Measurements from ENCODE around the gene FHIP2A.

The FHIP2A gene

GRCh38 chr10:114857922-114858629, 36.5 kb downstream of the FHIP2A start:
- Histone ChIP-seq H3K9ac (ENCODE audit: insufficient read length, low read depth) (no peak overlapping the region), H3K4me1 (ENCODE audit: insufficient read depth, insufficient read length) (no peaks in the 10 kb centered on the region), H3K36me3 (ENCODE audit: insufficient read depth, insufficient read length, low read length) (peaks cover 31% of the 10 kb centered on the region), H3K9me3 (ENCODE audit: insufficient read depth, low read length) (no peaks in the 10 kb centered on the region), H3K27me3 (ENCODE audit: insufficient read depth, insufficient read length) (no peaks in the 10 kb centered on the region), H3K4me3 (ENCODE audit: insufficient read length, low read depth) (no peak overlapping the region)
- DNase-seq (ENCODE audit: low read depth, low spot score) = no peak
- TF ChIP-seq SUZ12 (IDR thresholded peaks at IDR 0.05; ENCODE audit: extremely low read depth, insufficient read depth, insufficient read length) (no peak), ZNF274 (IDR thresholded peaks at IDR 0.05; ENCODE audit: low read depth, low read length) (no peak), YY1 (IDR thresholded peaks at IDR 0.05; ENCODE audit: insufficient read depth, insufficient read length) (no peak)

DNA sequence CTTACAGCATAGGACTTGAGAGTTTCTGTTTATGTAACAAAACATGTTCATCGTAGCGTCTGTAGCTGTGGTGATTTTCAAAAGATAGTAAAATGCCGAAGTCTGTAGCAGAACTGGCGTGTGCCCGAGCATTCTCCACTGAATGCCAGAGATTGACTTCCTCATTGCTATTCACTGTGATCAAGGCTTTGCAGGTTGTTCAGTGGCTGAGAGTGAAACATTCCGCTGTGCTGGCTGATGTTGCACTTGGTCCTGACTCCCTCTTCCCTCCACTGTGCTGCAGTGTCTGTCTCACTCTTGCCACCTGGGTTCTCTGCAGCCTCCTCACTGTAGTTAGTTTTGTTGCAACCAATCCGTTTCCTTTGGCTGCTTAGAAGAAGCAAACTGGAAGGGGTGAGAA, 37.6 kb downstream of the FHIP2A start:
- H3K27me3 ChIP-seq (ENCODE audit: insufficient read depth, insufficient read length) = no peaks in the 10 kb centered on the region
- no peak overlapping the region for H3K4me3 ChIP-seq (ENCODE audit: insufficient read length, low read depth)
- no peaks in the 10 kb centered on the region for H3K9me3 ChIP-seq (ENCODE audit: insufficient read depth, low read length)
- H3K4me1 ChIP-seq (ENCODE audit: insufficient read depth, insufficient read length) = no peaks in the 10 kb centered on the region
- H3K36me3 ChIP-seq (ENCODE audit: insufficient read depth, insufficient read length, low read length) = peaks cover 35% of the 10 kb centered on the region
- DNase-seq (ENCODE audit: low read depth, low spot score) = no peak
- TF ChIP-seq SUZ12 (IDR thresholded peaks at IDR 0.05; ENCODE audit: extremely low read depth, insufficient read depth, insufficient read length) (no peak), ZNF274 (IDR thresholded peaks at IDR 0.05; ENCODE audit: low read depth, low read length) (no peak), YY1 (IDR thresholded peaks at IDR 0.05; ENCODE audit: insufficient read depth, insufficient read length) (no peak)
- H3K9ac ChIP-seq (ENCODE audit: insufficient read length, low read depth) = no peak overlapping the region

DNA sequence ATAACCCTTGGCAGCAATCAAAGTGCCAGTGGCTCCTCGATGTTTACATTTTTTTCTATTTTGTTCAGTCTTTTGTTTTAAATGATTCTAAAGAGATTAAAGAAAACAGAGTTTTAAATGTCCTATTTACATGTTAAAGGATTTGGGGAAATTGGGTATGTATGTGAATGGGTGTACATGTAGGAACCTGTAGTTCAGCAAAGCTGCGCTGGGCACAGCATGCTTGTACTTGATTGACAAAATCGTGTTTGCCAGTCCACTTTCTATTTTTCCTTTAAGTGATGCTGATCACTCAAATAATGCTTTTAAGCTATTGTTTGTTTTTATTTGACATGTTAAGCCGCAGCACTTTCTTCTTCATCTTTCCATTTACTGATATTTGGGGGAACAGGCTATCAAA, 40.9 kb downstream of the FHIP2A start:
- no peaks in the 10 kb centered on the region for H3K9me3 ChIP-seq (ENCODE audit: insufficient read depth, low read length)
- peaks cover 31% of the 10 kb centered on the region for H3K36me3 ChIP-seq (ENCODE audit: insufficient read depth, insufficient read length, low read length)
- H3K4me3 ChIP-seq (ENCODE audit: insufficient read length, low read depth) = no peak overlapping the region
- no peak overlapping the region for H3K9ac ChIP-seq (ENCODE audit: insufficient read length, low read depth)
- H3K27me3 ChIP-seq (ENCODE audit: insufficient read depth, insufficient read length) = no peaks in the 10 kb centered on the region
- no peaks in the 10 kb centered on the region for H3K4me1 ChIP-seq (ENCODE audit: insufficient read depth, insufficient read length)
- no peak for DNase-seq (ENCODE audit: low read depth, low spot score)
- TF ChIP-seq SUZ12 (IDR thresholded peaks at IDR 0.05; ENCODE audit: extremely low read depth, insufficient read depth, insufficient read length) (no peak), ZNF274 (IDR thresholded peaks at IDR 0.05; ENCODE audit: low read depth, low read length) (no peak), YY1 (IDR thresholded peaks at IDR 0.05; ENCODE audit: insufficient read depth, insufficient read length) (no peak)

GRCh38 chr10:114867365-114867764, 45.8 kb downstream of the FHIP2A start:
- Histone ChIP-seq H3K4me1 (ENCODE audit: insufficient read depth, insufficient read length) (no peaks in the 10 kb centered on the region), H3K9me3 (ENCODE audit: insufficient read depth, low read length) (no peaks in the 10 kb centered on the region), H3K36me3 (ENCODE audit: insufficient read depth, insufficient read length, low read length) (peaks cover 9% of the 10 kb centered on the region), H3K9ac (ENCODE audit: insufficient read length, low read depth) (no peak overlapping the region), H3K4me3 (ENCODE audit: insufficient read length, low read depth) (no peak overlapping the region), H3K27me3 (ENCODE audit: insufficient read depth, insufficient read length) (no peaks in the 10 kb centered on the region)
- DNase-seq (ENCODE audit: low read depth, low spot score) = no peak
- no peak for TF ChIP-seq ZNF274 (IDR thresholded peaks at IDR 0.05; ENCODE audit: low read depth, low read length)
- no peak for TF ChIP-seq YY1 (IDR thresholded peaks at IDR 0.05; ENCODE audit: insufficient read depth, insufficient read length)
- TF ChIP-seq SUZ12 (IDR thresholded peaks at IDR 0.05; ENCODE audit: extremely low read depth, insufficient read depth, insufficient read length) = no peak

DNA sequence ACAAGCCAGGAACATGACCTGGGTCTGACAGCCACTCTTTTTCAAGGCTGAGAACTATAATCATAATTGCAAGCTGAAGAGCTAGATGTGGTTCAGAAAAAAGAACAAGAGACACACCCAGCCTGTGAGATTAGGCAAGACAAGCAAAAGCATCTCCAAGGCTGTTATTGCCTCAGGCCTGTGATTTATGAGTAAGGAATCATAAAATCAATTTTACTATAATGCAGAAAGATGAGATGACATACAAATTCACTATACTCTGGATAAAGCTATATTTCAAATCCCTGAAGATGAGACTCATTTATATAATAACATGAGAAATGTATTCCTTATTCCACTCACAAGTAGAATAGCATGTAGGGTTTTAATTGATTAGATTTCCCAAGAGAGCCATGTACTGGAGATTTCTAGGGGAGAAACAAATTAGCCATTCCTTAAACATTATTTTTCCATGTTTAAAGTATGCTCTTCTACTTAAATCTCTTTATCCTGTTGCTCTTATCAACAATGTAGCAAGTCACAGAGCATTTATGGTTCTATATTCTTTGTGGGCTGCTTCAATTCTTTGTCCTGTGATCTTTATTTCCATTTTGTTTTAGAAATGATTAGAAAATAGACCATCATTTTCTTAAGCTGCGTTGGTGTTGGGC, 47.4 kb downstream of the FHIP2A start:
- no peak overlapping the region for H3K9ac ChIP-seq (ENCODE audit: insufficient read length, low read depth)
- no peaks in the 10 kb centered on the region for H3K4me1 ChIP-seq (ENCODE audit: insufficient read depth, insufficient read length)
- peaks cover 8% of the 10 kb centered on the region for H3K36me3 ChIP-seq (ENCODE audit: insufficient read depth, insufficient read length, low read length)
- H3K9me3 ChIP-seq (ENCODE audit: insufficient read depth, low read length) = no peaks in the 10 kb centered on the region
- H3K4me3 ChIP-seq (ENCODE audit: insufficient read length, low read depth) = no peak overlapping the region
- TF ChIP-seq YY1 (IDR thresholded peaks at IDR 0.05; ENCODE audit: insufficient read depth, insufficient read length) = no peak
- no peak for TF ChIP-seq ZNF274 (IDR thresholded peaks at IDR 0.05; ENCODE audit: low read depth, low read length)
- no peak for TF ChIP-seq SUZ12 (IDR thresholded peaks at IDR 0.05; ENCODE audit: extremely low read depth, insufficient read depth, insufficient read length)
- DNase-seq (ENCODE audit: low read depth, low spot score) = no peak
- no peaks in the 10 kb centered on the region for H3K27me3 ChIP-seq (ENCODE audit: insufficient read depth, insufficient read length)

GRCh38 chr10:114869520-114869892, 47.9 kb downstream of the FHIP2A start:
- Histone ChIP-seq H3K27me3 (ENCODE audit: insufficient read depth, insufficient read length) (no peaks in the 10 kb centered on the region), H3K9me3 (ENCODE audit: insufficient read depth, low read length) (no peaks in the 10 kb centered on the region), H3K9ac (ENCODE audit: insufficient read length, low read depth) (no peak overlapping the region), H3K4me1 (ENCODE audit: insufficient read depth, insufficient read length) (no peaks in the 10 kb centered on the region), H3K4me3 (ENCODE audit: insufficient read length, low read depth) (no peak overlapping the region), H3K36me3 (ENCODE audit: insufficient read depth, insufficient read length, low read length) (peaks cover 3% of the 10 kb centered on the region)
- no peak for DNase-seq (ENCODE audit: low read depth, low spot score)
- TF ChIP-seq YY1 (IDR thresholded peaks at IDR 0.05; ENCODE audit: insufficient read depth, insufficient read length) (no peak), SUZ12 (IDR thresholded peaks at IDR 0.05; ENCODE audit: extremely low read depth, insufficient read depth, insufficient read length) (no peak), ZNF274 (IDR thresholded peaks at IDR 0.05; ENCODE audit: low read depth, low read length) (no peak)

DNA sequence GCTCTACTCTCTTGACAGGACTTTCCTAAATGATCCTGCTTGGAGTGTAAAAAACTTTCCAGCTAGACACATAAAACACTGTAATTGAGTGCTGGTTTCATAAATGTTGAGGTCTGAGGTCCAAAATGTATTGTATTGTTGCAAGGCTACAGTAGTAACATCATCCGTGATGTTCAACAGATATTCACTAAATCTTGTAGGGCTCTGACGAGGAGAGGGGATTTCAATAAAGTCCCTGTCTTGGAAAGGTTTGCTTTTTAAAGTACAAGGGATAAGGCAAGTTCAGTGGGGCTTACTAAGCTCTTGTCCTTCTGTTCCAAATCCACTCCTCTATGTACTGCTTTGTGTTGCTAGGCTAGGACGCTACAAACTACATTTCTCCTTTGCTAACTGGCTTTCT, 48.9 kb downstream of the FHIP2A start:
- H3K9me3 ChIP-seq (ENCODE audit: insufficient read depth, low read length) = no peaks in the 10 kb centered on the region
- no peak overlapping the region for H3K4me3 ChIP-seq (ENCODE audit: insufficient read length, low read depth)
- H3K36me3 ChIP-seq (ENCODE audit: insufficient read depth, insufficient read length, low read length) = no peaks in the 10 kb centered on the region
- no peak overlapping the region for H3K9ac ChIP-seq (ENCODE audit: insufficient read length, low read depth)
- no peak for DNase-seq (ENCODE audit: low read depth, low spot score)
- H3K27me3 ChIP-seq (ENCODE audit: insufficient read depth, insufficient read length) = no peaks in the 10 kb centered on the region
- no peaks in the 10 kb centered on the region for H3K4me1 ChIP-seq (ENCODE audit: insufficient read depth, insufficient read length)
- TF ChIP-seq YY1 (IDR thresholded peaks at IDR 0.05; ENCODE audit: insufficient read depth, insufficient read length) (no peak), ZNF274 (IDR thresholded peaks at IDR 0.05; ENCODE audit: low read depth, low read length) (no peak), SUZ12 (IDR thresholded peaks at IDR 0.05; ENCODE audit: extremely low read depth, insufficient read depth, insufficient read length) (no peak)

Data from NT2/D1 (cell line).